Gastrocnemius medialis (tissue), 4 donors: ENCODE data around the gene GAA.

ENCODE experiments used
- POLR2A ChIP-seq, 2 donors: fragments of 450-650 bp; IDR thresholded peaks; one replicate each; pipeline ENCODE4 v1.6.1; 2017; ENCODE audit warnings: antibody characterized with exemption in 2 of 2, mild to moderate bottlenecking in 2 of 2, moderate library complexity in 2 of 2
- TF ChIP-seq, protein P1 (sequence below), 5 experiments: fragments of 450-650 bp in 3 of 5; fragments of 200-600 bp in 2 of 5; sonication (generic) in 2 of 5; IDR thresholded peaks in 4 of 5; conservative IDR thresholded peaks in 1 of 5; 1 replicate in 4 of 5; 2 replicates in 1 of 5; pipeline ENCODE4 v1.5.1; 2016 to 2019; ENCODE audit warnings: antibody characterized with exemption in 5 of 5, mild to moderate bottlenecking in 3 of 5, moderate library complexity in 3 of 5

DNA sequence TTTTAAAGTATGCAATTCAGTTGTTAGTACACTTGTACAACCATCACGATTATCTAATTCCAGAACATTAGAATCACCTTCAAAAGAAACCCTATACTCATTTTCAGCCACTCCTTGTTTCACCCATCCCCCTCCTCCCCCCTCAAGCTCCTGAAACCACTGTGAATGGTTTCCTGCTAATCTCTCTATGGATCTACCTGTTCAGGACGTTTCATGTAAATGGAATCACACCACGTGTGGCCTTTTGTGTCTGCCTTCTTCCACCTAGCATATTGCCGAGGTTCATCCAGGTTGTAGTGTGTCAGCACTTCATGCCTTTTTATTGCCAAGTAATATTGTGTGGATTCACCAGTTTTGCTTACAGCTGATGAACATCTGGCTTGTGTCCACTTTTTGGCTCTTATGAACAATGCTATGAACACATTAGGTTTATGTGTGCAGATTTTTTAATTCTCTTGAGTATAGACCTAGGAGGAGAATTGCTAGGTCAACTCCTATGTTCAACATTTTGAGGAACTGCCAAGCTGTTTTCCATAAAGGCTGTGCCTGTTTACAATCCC is 27.7 kb downstream of the GAA start:
- TF ChIP-seq, protein P1, sequence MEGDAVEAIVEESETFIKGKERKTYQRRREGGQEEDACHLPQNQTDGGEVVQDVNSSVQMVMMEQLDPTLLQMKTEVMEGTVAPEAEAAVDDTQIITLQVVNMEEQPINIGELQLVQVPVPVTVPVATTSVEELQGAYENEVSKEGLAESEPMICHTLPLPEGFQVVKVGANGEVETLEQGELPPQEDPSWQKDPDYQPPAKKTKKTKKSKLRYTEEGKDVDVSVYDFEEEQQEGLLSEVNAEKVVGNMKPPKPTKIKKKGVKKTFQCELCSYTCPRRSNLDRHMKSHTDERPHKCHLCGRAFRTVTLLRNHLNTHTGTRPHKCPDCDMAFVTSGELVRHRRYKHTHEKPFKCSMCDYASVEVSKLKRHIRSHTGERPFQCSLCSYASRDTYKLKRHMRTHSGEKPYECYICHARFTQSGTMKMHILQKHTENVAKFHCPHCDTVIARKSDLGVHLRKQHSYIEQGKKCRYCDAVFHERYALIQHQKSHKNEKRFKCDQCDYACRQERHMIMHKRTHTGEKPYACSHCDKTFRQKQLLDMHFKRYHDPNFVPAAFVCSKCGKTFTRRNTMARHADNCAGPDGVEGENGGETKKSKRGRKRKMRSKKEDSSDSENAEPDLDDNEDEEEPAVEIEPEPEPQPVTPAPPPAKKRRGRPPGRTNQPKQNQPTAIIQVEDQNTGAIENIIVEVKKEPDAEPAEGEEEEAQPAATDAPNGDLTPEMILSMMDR (IDR thresholded peaks at IDR 0.05 in 4 of 5, conservative IDR thresholded peaks at IDR 0.05 in 1 of 5) = no peak
- no peak for TF ChIP-seq POLR2A (IDR thresholded peaks at IDR 0.05)
